Measurements from ENCODE around the gene MID2. TPM values are rescaled to one million over a fixed set of nuclear protein-coding genes. Genes with fewer than 3 reads are reported as not detected.
A peak's percentile ranks its signal among the peaks of the same experiment; 100 is the strongest.

MID2 gene
- total RNA-seq, 1 experiment from 2014 or later = 1.6 TPM

- peaks cover 57% of the 10 kb centered on the region for H3K27me3 Mint-ChIP-seq (ENCODE audit: low read depth)
Observed at GRCh38 chrX:107827030-107827831, 1.6 kb downstream of the MID2 start.

More at GRCh38 chrX:107827030-107827831, 1.6 kb downstream of the MID2 start:
- H4K91ac ChIP-seq (ENCODE audit: insufficient read length, low read depth, low read length) = no peak overlapping the region
- no peaks in the 10 kb centered on the region for H3K4me1 ChIP-seq (ENCODE audit: insufficient read depth, low read length)
- no peak overlapping the region for H3K56ac ChIP-seq (ENCODE audit: insufficient read length, low read depth, low read length)
- H2AFZ ChIP-seq (ENCODE audit: low read length) = no peak overlapping the region
- no CpG with 5 or more reads among the region's 13 CpGs for WGBS (ENCODE audit: extremely low coverage, insufficient read length, low lambda C conversion rate)
- H3T11ph ChIP-seq (ENCODE audit: low read length) = no peak overlapping the region
- no peak for DNase-seq
- H2BK15ac ChIP-seq (ENCODE audit: low read depth, low read length) = no peak overlapping the region
- H3K79me1 ChIP-seq (ENCODE audit: insufficient read depth, low read depth, low read length, poor library complexity, severe bottlenecking) = no peaks in the 10 kb centered on the region
- H2AK5ac ChIP-seq (ENCODE audit: insufficient read length, low read length) = no peak overlapping the region
- H3K4ac ChIP-seq (ENCODE audit: low read depth, low read length) = no peak overlapping the region
- no peak overlapping the region for H2BK20ac ChIP-seq (ENCODE audit: low read depth, low read length, poor library complexity, severe bottlenecking)
- no peak overlapping the region for H3K14ac ChIP-seq (ENCODE audit: insufficient read depth, low read length)
- H2BK120ac ChIP-seq (ENCODE audit: low read depth, low read length, poor library complexity, severe bottlenecking) = no peak overlapping the region
- H3K18ac ChIP-seq (ENCODE audit: insufficient read length, low read depth, low read length) = no peak overlapping the region
- no peaks in the 10 kb centered on the region for H3K79me2 ChIP-seq (ENCODE audit: insufficient read depth, low read length)
- H3K23ac ChIP-seq (ENCODE audit: insufficient read length, low read depth, low read length) = no peak overlapping the region
- no peak overlapping the region for H4K5ac ChIP-seq (ENCODE audit: insufficient read length, low read depth, low read length)
- no peak overlapping the region for H4K8ac ChIP-seq (replicated peaks; ENCODE audit: insufficient read length, low read depth, low read length)
- Mint-ChIP-seq H3K4me1 (peaks cover 7 to 10% of the 10 kb centered on the region in 2 experiments; a peak in 2 of 4 replicates), H3K4me3 (peak overlapping the region; percentile 47 to 76), H3K9me3 (peaks cover 0 to 42% of the 10 kb centered on the region in 2 experiments; a peak in 4 of 5 replicates), H3K27ac (no peak overlapping the region), H3K36me3 (ENCODE audit: insufficient read depth in 1 of 3, low read depth in 3 of 3) (no peaks in the 10 kb centered on the region; a peak in 1 of 7 replicates)
- H3K9ac ChIP-seq (ENCODE audit: extremely low read depth, insufficient read length, low read length) = no peak overlapping the region
- peaks cover 8% of the 10 kb centered on the region for H3K23me2 ChIP-seq (ENCODE audit: insufficient read length, low read depth, low read length, poor library complexity, severe bottlenecking)
- no peak for TF ChIP-seq CTCF (conservative IDR thresholded peaks at IDR 0.05)
- H3K27me3 ChIP-seq (ENCODE audit: insufficient read depth, low read length) = peaks cover 10% of the 10 kb centered on the region; the same call in 1 of the 2 replicates
- H2BK12ac ChIP-seq (ENCODE audit: insufficient read length, low read depth, low read length) = no peak overlapping the region
- no peak overlapping the region for H3K27ac ChIP-seq (ENCODE audit: insufficient read length, low read depth, low read length)
- H3K4me2 ChIP-seq (ENCODE audit: insufficient read depth, insufficient read length, low read length) = peak overlapping the region; percentile 73
- no peaks in the 10 kb centered on the region for H4K20me1 ChIP-seq (ENCODE audit: control insufficient read depth, insufficient read depth, insufficient read length)
- no peak overlapping the region for H2BK5ac ChIP-seq (ENCODE audit: insufficient read length, low read length)
- H3K9me3 ChIP-seq (ENCODE audit: control insufficient read depth, low read depth, low read length) = no peaks in the 10 kb centered on the region

Measured in H9 (cell line).